HL-60 (cell line): Measurements from ENCODE around the gene EDIL3.

Experiments
- GABPA ChIP-seq: IDR thresholded peaks from 2 replicates; pipeline ENCODE4 v1.6.1; 2012; ENCODE audit warnings: low read depth
- TF ChIP-seq, protein P1 (sequence below): IDR thresholded peaks from one replicate; pipeline ENCODE4 v1.5.1; 2011; ENCODE audit warnings: low read length, control low read depth, inconsistent platforms; ENCODE audit not compliant: insufficient read depth

DNA sequence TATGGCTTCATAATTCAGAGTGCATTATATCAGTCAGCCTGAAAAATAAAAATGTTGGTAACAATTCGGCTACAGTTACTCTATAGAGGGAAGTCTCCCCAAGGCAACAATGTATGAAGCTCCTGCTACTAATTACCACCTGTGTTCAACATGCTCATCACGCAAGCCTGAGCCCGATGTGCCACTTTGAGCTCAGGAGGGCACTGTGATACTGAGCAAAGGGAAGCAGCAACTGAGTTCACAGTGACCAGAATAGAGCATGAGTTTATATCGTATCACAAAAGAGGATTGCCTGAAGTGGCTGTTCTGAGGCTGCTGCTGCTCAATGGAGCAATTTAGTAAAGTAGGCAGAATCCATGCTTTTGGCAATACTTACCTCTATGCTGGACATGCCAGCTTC, 462.0 kb downstream of the EDIL3 start:
- TF ChIP-seq, protein P1, sequence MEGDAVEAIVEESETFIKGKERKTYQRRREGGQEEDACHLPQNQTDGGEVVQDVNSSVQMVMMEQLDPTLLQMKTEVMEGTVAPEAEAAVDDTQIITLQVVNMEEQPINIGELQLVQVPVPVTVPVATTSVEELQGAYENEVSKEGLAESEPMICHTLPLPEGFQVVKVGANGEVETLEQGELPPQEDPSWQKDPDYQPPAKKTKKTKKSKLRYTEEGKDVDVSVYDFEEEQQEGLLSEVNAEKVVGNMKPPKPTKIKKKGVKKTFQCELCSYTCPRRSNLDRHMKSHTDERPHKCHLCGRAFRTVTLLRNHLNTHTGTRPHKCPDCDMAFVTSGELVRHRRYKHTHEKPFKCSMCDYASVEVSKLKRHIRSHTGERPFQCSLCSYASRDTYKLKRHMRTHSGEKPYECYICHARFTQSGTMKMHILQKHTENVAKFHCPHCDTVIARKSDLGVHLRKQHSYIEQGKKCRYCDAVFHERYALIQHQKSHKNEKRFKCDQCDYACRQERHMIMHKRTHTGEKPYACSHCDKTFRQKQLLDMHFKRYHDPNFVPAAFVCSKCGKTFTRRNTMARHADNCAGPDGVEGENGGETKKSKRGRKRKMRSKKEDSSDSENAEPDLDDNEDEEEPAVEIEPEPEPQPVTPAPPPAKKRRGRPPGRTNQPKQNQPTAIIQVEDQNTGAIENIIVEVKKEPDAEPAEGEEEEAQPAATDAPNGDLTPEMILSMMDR, result no peak
- TF ChIP-seq GABPA, result no peak
